Measurements from ENCODE around the gene MIB1.

- TF ChIP-seq POLR2AphosphoS5 (IDR thresholded peaks at IDR 0.05) (no peak), CTCF (IDR thresholded peaks at IDR 0.05) (no peak)
Observed at GRCh38 chr18:21769206-21769605, 28.6 kb downstream of the MIB1 start.
